Hippocampal formation (tissue), 2 donors: Measurements from ENCODE around the gene CERS5.

Source experiments
- DNase-seq, 2 donors: peaks; one replicate each; lab custom pipeline; 2025; lab: John Stamatoyannopoulos, UW

Gene CERS5

GRCh38 chr12:50132505-50133135 is 34.5 kb downstream of the CERS5 start:
- DNase-seq = peak in 1 of 2 donors; percentile 15

DNA sequence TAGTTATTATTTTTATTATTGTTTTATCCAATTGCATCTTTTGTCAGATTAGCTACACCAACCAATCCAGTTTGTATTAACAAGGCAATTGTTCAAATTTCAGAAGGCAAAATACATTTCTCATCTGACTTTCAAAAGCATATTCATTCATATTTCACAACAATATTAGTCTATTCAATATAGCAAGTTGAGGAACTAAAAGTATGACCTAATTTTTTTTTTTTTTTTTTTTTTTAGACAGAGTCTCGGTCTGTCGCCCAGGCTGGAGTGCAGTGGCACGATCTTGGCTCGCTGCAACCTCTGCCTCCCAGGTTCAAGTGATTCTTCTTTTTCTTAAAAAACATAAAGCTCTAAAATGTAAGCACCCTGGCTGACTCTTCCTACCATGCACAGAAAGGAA is 37.9 kb downstream of the CERS5 start:
- no peak for DNase-seq

GRCh38 chr12:50127546-50127945 is 39.6 kb downstream of the CERS5 start:
- no peak for DNase-seq

GRCh38 chr12:50123203-50123602 is 44.0 kb downstream of the CERS5 start:
- no peak for DNase-seq

DNA sequence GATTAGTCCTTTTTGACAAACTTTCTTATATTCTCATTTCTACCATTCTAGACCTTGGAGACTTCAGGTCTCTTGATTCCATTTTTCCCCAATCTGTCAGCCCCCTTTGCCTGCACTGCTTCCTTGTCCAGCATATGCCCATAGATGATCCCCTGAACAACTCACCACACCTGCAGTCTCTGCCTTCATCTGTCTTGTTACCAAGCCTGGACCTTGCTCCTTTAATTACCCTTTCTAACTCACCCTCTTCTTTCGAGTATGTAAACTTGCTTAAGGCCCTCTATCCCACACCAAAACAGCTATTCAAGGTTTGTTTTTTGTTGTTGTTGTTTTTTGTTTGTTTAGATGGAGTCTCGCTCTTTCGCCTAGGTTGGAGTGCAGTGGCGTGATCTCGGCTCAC is 45.5 kb downstream of the CERS5 start:
- no peak for DNase-seq

GRCh38 chr12:50120953-50121352 is 46.2 kb downstream of the CERS5 start:
- DNase-seq = no peak

- no peak for DNase-seq
These were observed 46.6 kb downstream of the CERS5 start for GRCh38 chr12:50120521-50120920.

DNA sequence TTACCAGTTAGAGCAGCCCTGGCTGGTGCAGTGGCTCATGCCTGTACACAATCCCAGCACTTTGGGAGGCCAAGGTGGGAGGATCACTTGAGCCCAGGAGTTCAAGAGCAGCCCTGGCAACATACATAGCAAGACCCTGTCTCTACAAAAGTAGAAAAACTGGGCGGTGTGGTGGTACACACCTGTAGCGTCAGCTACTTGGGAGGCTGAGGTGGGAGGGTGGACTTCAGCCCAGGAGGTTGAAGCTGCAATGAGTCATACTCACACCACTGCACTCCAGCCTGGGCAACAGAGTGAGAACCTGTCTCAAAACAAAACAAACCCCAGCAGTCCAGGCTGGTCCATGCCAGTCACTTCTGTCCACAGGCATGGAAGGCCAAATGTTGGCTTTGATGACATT is 47.8 kb downstream of the CERS5 start:
- DNase-seq = no peak

GRCh38 chr12:50117057-50117622 is 50.0 kb downstream of the CERS5 start:
- no peak for DNase-seq

- DNase-seq = peak in 1 of 2 donors; percentile 26
These were observed 54.5 kb downstream of the CERS5 start for GRCh38 chr12:50112456-50113218.

GRCh38 chr12:50111693-50112455 is 55.3 kb downstream of the CERS5 start, which contains the start of gene COX14:
Gene COX14 (plus strand): TSS chr12:50112236. CDS start chr12:50120044, 7,808 bp downstream.
- DNase-seq = peak; percentile 99 to 100

DNA sequence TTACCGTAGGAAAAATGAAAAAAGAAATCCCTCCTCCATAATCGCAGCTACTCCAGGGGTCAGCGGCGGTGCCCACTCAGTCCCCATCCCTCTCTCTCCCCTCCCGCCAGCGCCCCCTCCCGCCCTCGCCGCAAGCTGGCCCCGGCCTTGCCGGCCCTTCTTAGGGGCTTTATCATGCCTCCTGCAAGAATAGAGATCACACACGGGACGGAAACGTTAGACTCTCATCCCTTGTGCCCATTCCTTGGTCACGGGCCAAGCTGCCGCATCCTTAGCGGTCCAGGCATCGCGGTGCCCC is 55.8 kb downstream of the CERS5 start:
- no peak for DNase-seq

GRCh38 chr12:50110762-50111351 is 56.3 kb downstream of the CERS5 start:
- DNase-seq = no peak

DNA sequence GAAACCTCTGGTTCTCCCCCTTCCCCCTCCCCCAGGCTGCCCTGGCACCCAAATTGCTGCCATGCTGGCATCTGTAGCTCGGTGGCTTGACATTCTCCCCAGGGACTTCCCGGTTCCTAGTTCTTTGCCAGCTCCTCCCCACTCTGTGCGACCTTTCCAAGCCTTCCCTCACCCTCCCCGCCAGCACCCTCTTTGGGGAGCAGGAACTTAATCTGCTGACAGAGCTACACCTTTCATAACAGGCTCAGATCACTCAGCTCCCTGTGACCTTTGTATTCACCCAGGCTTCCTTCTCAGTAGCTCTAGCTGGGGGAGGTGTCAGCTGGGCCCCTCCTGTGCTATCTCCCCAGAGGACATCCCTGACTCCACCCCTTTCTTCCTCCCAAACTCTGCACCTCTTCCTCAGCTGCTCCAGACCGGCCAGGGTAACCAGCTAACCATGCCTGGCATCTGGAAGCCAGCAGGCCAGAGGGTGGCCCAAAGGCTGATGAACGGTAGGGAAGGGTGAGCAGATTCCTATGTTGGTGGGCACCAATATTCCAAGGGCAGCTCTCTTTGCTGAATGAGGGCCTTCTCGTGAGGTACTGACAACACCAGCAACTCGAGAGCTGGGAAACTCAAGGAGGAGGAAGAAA is 56.9 kb downstream of the CERS5 start:
- no peak for DNase-seq

GRCh38 chr12:50109319-50109718 is 57.9 kb downstream of the CERS5 start:
- no peak for DNase-seq

DNA sequence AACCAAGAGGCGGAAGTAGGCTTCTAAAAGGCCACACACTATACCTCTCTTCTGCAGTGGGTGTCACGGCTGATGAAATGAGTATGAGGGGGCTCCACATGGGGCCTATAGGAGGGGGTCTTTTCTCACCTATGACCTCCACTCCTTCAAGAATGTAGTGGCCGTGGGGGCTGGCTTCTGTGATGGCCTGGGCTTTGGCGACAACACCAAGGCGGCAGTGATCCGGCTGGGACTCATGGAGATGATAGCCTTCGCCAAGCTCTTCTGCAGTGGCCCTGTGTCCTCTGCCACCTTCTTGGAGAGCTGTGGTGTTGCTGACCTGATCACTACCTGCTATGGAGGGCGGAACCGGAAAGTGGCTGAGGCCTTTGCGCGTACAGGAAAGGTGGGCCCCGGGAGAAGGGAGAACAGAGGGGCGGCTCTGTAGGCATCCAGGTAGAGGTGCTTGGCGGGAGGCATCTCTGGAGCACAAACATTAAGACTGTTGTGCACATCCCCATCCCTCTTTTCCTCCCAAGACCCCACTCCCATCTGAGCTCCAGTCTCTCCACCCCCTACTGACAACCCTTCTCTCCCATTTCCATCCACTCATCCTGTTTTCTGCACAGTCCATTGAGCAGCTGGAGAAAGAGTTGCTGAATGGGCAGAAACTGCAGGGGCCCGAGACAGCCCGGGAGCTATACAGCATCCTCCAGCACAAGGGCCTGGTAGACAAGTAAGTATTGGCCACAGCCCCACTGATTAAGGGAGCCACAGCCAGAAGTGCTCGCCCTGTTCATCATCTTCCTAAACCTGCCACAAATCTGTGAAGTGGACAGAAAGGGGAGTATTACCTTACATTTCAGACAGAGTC is 59.5 kb downstream of the CERS5 start:
- no peak for DNase-seq

GRCh38 chr12:50106907-50107306 is 60.3 kb downstream of the CERS5 start:
- no peak for DNase-seq

- no peak for DNase-seq
These were observed 61.2 kb downstream of the CERS5 start for GRCh38 chr12:50105913-50106450.

- DNase-seq = no peak
These were observed 62.5 kb downstream of the CERS5 start for GRCh38 chr12:50104417-50105366.
